Esophagus squamous epithelium (tissue), 4 donors: Measurements from ENCODE around the gene CCR5.

Experiments used
- POLR2A ChIP-seq, 4 donors: fragments of 450-650 bp; IDR thresholded peaks; one replicate each; pipeline ENCODE4 v1.6.1; 2017; ENCODE audit warnings: antibody characterized with exemption in 4 of 4, mild to moderate bottlenecking in 4 of 4, moderate library complexity in 3 of 4
- TF ChIP-seq, protein P1 (sequence below), 6 experiments: fragments of 450-650 bp in 4 of 6; fragments of 200-600 bp in 2 of 6; sonication (generic) in 2 of 6; IDR thresholded peaks; one replicate each; pipeline ENCODE4 v1.5.1; 2016 to 2019; ENCODE audit warnings: antibody characterized with exemption in 6 of 6, mild to moderate bottlenecking in 4 of 6, moderate library complexity in 4 of 6

DNA sequence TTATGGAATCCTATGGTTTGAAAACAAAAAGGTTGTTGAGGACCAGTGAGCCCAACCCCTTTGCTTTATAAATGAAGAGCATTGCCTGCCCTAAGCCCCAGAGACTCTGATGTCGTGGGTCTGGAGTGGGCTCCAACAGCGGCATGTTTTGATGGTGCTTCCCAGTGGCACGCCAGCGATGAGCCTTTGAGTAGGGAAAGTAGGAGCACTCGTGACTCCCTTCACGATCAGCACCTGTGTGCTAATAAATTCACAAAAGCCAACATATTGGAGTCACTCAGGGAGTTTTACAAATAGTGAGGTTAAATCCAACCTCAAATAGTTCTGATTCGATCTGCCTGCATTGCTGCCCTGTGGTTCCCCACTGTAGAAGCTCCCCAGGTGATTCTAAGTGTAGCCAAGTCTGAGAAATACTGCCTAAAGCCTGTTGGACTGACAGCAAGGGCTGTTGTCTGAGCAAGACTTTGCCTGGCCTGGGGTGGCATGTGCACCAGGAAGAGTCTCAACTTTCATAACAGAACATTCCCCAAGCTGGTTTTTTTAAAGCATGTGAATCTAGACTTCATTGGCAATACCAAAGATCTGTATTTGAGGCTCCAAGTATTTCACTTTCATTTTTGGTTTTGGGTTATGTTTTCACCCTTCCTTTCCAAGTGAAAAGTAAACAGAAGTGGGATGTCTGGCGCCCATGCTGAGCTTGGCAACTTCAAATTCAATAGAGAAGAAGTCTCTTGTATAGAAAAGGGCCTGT lies 9.9 kb downstream of the CCR5 start:
- TF ChIP-seq, protein P1, sequence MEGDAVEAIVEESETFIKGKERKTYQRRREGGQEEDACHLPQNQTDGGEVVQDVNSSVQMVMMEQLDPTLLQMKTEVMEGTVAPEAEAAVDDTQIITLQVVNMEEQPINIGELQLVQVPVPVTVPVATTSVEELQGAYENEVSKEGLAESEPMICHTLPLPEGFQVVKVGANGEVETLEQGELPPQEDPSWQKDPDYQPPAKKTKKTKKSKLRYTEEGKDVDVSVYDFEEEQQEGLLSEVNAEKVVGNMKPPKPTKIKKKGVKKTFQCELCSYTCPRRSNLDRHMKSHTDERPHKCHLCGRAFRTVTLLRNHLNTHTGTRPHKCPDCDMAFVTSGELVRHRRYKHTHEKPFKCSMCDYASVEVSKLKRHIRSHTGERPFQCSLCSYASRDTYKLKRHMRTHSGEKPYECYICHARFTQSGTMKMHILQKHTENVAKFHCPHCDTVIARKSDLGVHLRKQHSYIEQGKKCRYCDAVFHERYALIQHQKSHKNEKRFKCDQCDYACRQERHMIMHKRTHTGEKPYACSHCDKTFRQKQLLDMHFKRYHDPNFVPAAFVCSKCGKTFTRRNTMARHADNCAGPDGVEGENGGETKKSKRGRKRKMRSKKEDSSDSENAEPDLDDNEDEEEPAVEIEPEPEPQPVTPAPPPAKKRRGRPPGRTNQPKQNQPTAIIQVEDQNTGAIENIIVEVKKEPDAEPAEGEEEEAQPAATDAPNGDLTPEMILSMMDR (IDR thresholded peaks at IDR 0.05), result no peak
- no peak for TF ChIP-seq POLR2A (IDR thresholded peaks at IDR 0.05)
